GM19328 (cell line): ENCODE measurements around the gene PRKG1.
"Not testable (repeated sequence)": the region's sequence is repeated elsewhere in the genome, so short reads cannot be mapped to it uniquely, and the experiment has no call there.

Source experiments
- ATAC-seq: cut with Tn5 transposase; IDR thresholded peaks from one replicate; pipeline ENCODE4 v1.9.1; 2021; ENCODE audit warnings: mild to moderate bottlenecking, moderate library complexity; ENCODE audit not compliant: unreplicated experiment

PRKG1 gene

GRCh38 chr10:52020702-52021101 is 946.4 kb downstream of the PRKG1 start:
- no peak for ATAC-seq

GRCh38 chr10:52027055-52027705 is 952.9 kb downstream of the PRKG1 start:
- no peak for ATAC-seq

- no peak for ATAC-seq
Observed at GRCh38 chr10:52028523-52028858, 954.2 kb downstream of the PRKG1 start.

GRCh38 chr10:52029628-52030027 is 955.3 kb downstream of the PRKG1 start:
- no peak for ATAC-seq

- ATAC-seq = no peak
Observed at GRCh38 chr10:52030051-52030790, 955.9 kb downstream of the PRKG1 start.

GRCh38 chr10:52030975-52031374 is 956.7 kb downstream of the PRKG1 start:
- no peak for ATAC-seq

- no peak for ATAC-seq
Observed at GRCh38 chr10:52031771-52032170, 957.5 kb downstream of the PRKG1 start.

GRCh38 chr10:52032681-52033629 is 958.7 kb downstream of the PRKG1 start:
- ATAC-seq = no peak

- ATAC-seq = not testable (repeated sequence)
Observed at GRCh38 chr10:52039002-52039793, 964.9 kb downstream of the PRKG1 start.

- no peak for ATAC-seq
Observed at GRCh38 chr10:52040486-52040885, 966.2 kb downstream of the PRKG1 start.

- no peak for ATAC-seq
Observed at GRCh38 chr10:52043811-52044210, 969.5 kb downstream of the PRKG1 start.

GRCh38 chr10:52048051-52048450 is 973.8 kb downstream of the PRKG1 start:
- ATAC-seq = no peak

- ATAC-seq = no peak
Observed at GRCh38 chr10:52050429-52051047, 976.3 kb downstream of the PRKG1 start.

GRCh38 chr10:52053497-52053896 is 979.2 kb downstream of the PRKG1 start:
- ATAC-seq = no peak

GRCh38 chr10:52056291-52056690 is 982.0 kb downstream of the PRKG1 start:
- ATAC-seq = no peak

- no peak for ATAC-seq
Observed at GRCh38 chr10:52059089-52059488, 984.8 kb downstream of the PRKG1 start.

GRCh38 chr10:52063159-52063558 is 988.9 kb downstream of the PRKG1 start:
- ATAC-seq = no peak

GRCh38 chr10:52064084-52064845 is 990.0 kb downstream of the PRKG1 start:
- ATAC-seq = no peak

- ATAC-seq = no peak
Observed at GRCh38 chr10:52066383-52066782, 992.1 kb downstream of the PRKG1 start.

- ATAC-seq = no peak
Observed at GRCh38 chr10:52068485-52068884, 994.2 kb downstream of the PRKG1 start.
